Sigmoid colon (tissue), 7 donors: ENCODE data around the gene GSTK1. TPM values are rescaled to one million over a fixed set of nuclear protein-coding genes. Genes with fewer than 3 reads are reported as not detected.

Experiments used
- DNase-seq: peaks from one replicate; pipeline ENCODE4 v3.0.0-alpha.2; 2019
- H3K27ac ChIP-seq, 4 donors: fragments of 200-600 bp; sonication (generic); one replicate each; pipeline ENCODE4 v1.5.1; 2016 to 2019; ENCODE audit warnings: mild to moderate bottlenecking in 1 of 4
- H3K27me3 ChIP-seq, 3 donors: fragments of 200-600 bp; sonication (generic); one replicate each; pipeline ENCODE4 v1.5.1; 2019; ENCODE audit warnings: mild to moderate bottlenecking in 1 of 3
- H3K36me3 ChIP-seq, 4 donors: fragments of 200-600 bp; sonication (generic); one replicate each; pipeline ENCODE4 v1.5.1; 2016 to 2019
- H3K4me1 ChIP-seq, 4 donors: fragments of 200-600 bp; sonication (generic); one replicate each; pipeline ENCODE4 v1.5.1; 2017 to 2019
- H3K4me3 ChIP-seq, 4 donors: fragments of 200-600 bp; sonication (generic); one replicate each; pipeline ENCODE4 v1.5.1; 2017 to 2019; ENCODE audit warnings: mild to moderate bottlenecking in 2 of 4, moderate library complexity in 1 of 4
- H3K9me3 ChIP-seq, 4 donors: fragments of 200-600 bp in 3 of 4; sonication (generic) in 3 of 4; one replicate each; pipeline versions ENCODE4 v1.5.1 to v1.6.1; 2013 to 2019
- CTCF ChIP-seq, 4 experiments: fragments of 450-650 bp in 3 of 4; fragments of 200-600 bp in 1 of 4; IDR thresholded peaks; one replicate each; pipeline ENCODE4 v1.5.1; 2016 to 2019; ENCODE audit warnings: antibody characterized with exemption in 4 of 4, mild to moderate bottlenecking in 3 of 4, moderate library complexity in 2 of 4
- EP300 ChIP-seq, 4 donors: sonication (generic); formaldehyde crosslinking; IDR thresholded peaks; one replicate each; pipeline ENCODE4 v1.6.1; 2017; ENCODE audit warnings: antibody characterized with exemption in 4 of 4
- POLR2A ChIP-seq, 2 donors: fragments of 450-650 bp; IDR thresholded peaks; one replicate each; pipeline ENCODE4 v1.6.1; 2016; ENCODE audit warnings: antibody characterized with exemption in 2 of 2, mild to moderate bottlenecking in 2 of 2, moderate library complexity in 2 of 2
- POLR2AphosphoS5 ChIP-seq, 4 donors: sonication (generic); formaldehyde crosslinking; IDR thresholded peaks; one replicate each; pipeline ENCODE4 v1.6.1; 2017; ENCODE audit warnings: antibody characterized with exemption in 4 of 4
- WGBS, 2 donors: extraction: QIAGEN DNeasy Blood & Tissue Kit; methylation state at CpG; one replicate each; pipeline ENCODE4 v1.1.7; 2013; 5-methylcytosine and 5-hydroxymethylcytosine counted together
- intact Hi-C: fragments of 100-400 bp; cut with DNase I; formaldehyde crosslinking; loops from one replicate; pipeline ENCODE4 v1.15.1; 2023
- polyA plus RNA-seq, 3 donors: library from polyadenylated mRNA; stranded (reverse); fragments of 200-250 nt; gene quantifications; one replicate each; pipeline ENCODE4 v1.2.3, GENCODE V29; 2013
- total RNA-seq, 4 donors: library from RNA; depleted of rRNA; stranded (reverse); fragments of >200 nt; gene quantifications; one replicate each; pipeline ENCODE4 v1.1.0, GENCODE V29; 2016
- donor health status: healthy with polysubstance abuse.
- donor health status: Bipolar disorder and iron deficiency.
- donor health status: healthy.

The GSTK1 gene
- total and polyA plus RNA-seq, 7 donors, result 111 to 247 (median 158) TPM

- DNase-seq, result no peak
- H3K27ac ChIP-seq, result no peak overlapping the region
- H3K27me3 ChIP-seq, result no peaks in the 10 kb centered on the region
- peaks cover 0 to 3% (median 0%) of the 10 kb centered on the region in 4 donors for H3K9me3 ChIP-seq
- 74 to 88% methylated on average over 11 of the region's 11 CpGs for WGBS, 2 donors
- no peaks in the 10 kb centered on the region for H3K36me3 ChIP-seq
- TF ChIP-seq EP300 (IDR thresholded peaks at IDR 0.05) (no peak), POLR2A (IDR thresholded peaks at IDR 0.05) (no peak), CTCF (IDR thresholded peaks at IDR 0.05) (no peak), POLR2AphosphoS5 (IDR thresholded peaks at IDR 0.05) (no peak)
- no peak overlapping the region for H3K4me3 ChIP-seq
- no peaks in the 10 kb centered on the region for H3K4me1 ChIP-seq
- intact Hi-C loops, result no loop called here
These were observed 20.9 kb upstream of the GSTK1 start for GRCh38 chr7:143242306-143242705.

- Histone ChIP-seq H3K9me3 (no peaks in the 10 kb centered on the region), H3K27me3 (no peaks in the 10 kb centered on the region), H3K27ac (no peak overlapping the region), H3K4me3 (no peak overlapping the region), H3K36me3 (no peaks in the 10 kb centered on the region), H3K4me1 (no peaks in the 10 kb centered on the region)
- intact Hi-C loops, result no loop called here
- no peak for DNase-seq
- TF ChIP-seq CTCF (IDR thresholded peaks at IDR 0.05) (no peak), EP300 (IDR thresholded peaks at IDR 0.05) (no peak), POLR2A (IDR thresholded peaks at IDR 0.05) (no peak), POLR2AphosphoS5 (IDR thresholded peaks at IDR 0.05) (no peak)
- WGBS, 2 donors, result 17 to 67% methylated on average over 7 of the region's 7 CpGs
These were observed 20.1 kb upstream of the GSTK1 start for GRCh38 chr7:143243111-143243510.

- TF ChIP-seq CTCF (IDR thresholded peaks at IDR 0.05), result no peak
- TF ChIP-seq EP300 (IDR thresholded peaks at IDR 0.05), result no peak
- TF ChIP-seq POLR2A (IDR thresholded peaks at IDR 0.05), result no peak
- no peak for TF ChIP-seq POLR2AphosphoS5 (IDR thresholded peaks at IDR 0.05)
- Histone ChIP-seq H3K27me3 (no peaks in the 10 kb centered on the region), H3K4me3 (no peak overlapping the region), H3K27ac (no peak overlapping the region), H3K36me3 (no peaks in the 10 kb centered on the region), H3K9me3 (no peaks in the 10 kb centered on the region), H3K4me1 (no peaks in the 10 kb centered on the region)
- intact Hi-C loops, result no loop called here
- DNase-seq, result no peak
- WGBS, 2 donors, result 13 to 60% methylated on average over 3 of the region's 3 CpGs
These were observed 19.6 kb upstream of the GSTK1 start for GRCh38 chr7:143243614-143244013.

- no peak for TF ChIP-seq POLR2AphosphoS5 (IDR thresholded peaks at IDR 0.05)
- no peak for TF ChIP-seq POLR2A (IDR thresholded peaks at IDR 0.05)
- TF ChIP-seq CTCF (IDR thresholded peaks at IDR 0.05), result no peak
- no peak for TF ChIP-seq EP300 (IDR thresholded peaks at IDR 0.05)
- intact Hi-C loops, result no loop called here
- 3 to 33% methylated on average over 1 of the region's 1 CpG for WGBS, 2 donors
- no peak overlapping the region for H3K27ac ChIP-seq
- no peaks in the 10 kb centered on the region for H3K27me3 ChIP-seq
- no peaks in the 10 kb centered on the region for H3K4me1 ChIP-seq
- no peak overlapping the region for H3K4me3 ChIP-seq
- no peaks in the 10 kb centered on the region for H3K36me3 ChIP-seq
- no peak for DNase-seq
- no peaks in the 10 kb centered on the region for H3K9me3 ChIP-seq
These were observed 18.9 kb upstream of the GSTK1 start for GRCh38 chr7:143244321-143244720.

GRCh38 chr7:143245123-143245522 lies 18.1 kb upstream of the GSTK1 start:
- no peaks in the 10 kb centered on the region for H3K4me1 ChIP-seq
- intact Hi-C loops, result no loop called here
- DNase-seq, result no peak
- 10 to 33% methylated on average over 3 of the region's 3 CpGs for WGBS, 2 donors
- no peak for TF ChIP-seq POLR2AphosphoS5 (IDR thresholded peaks at IDR 0.05)
- no peaks in the 10 kb centered on the region for H3K36me3 ChIP-seq
- H3K9me3 ChIP-seq, result no peaks in the 10 kb centered on the region
- H3K27ac ChIP-seq, result no peak overlapping the region
- no peak overlapping the region for H3K4me3 ChIP-seq
- no peaks in the 10 kb centered on the region for H3K27me3 ChIP-seq
